Osteoblast (primary cell): ENCODE measurements around the gene GLRX2. TPM values are rescaled to one million over a fixed set of nuclear protein-coding genes. Genes with fewer than 3 reads are reported as not detected.
A peak's percentile ranks its signal among the peaks of the same experiment; 100 is the strongest.
"Not testable (repeated sequence)": the region's sequence is repeated elsewhere in the genome, so short reads cannot be mapped to it uniquely, and the experiment has no call there.

Experiments
- DNase-seq: peaks from one replicate; pipeline ENCODE4 v3.0.0; 2011; ENCODE audit warnings: low spot score, mixed read lengths; ENCODE audit not compliant: insufficient read length; ENCODE audit errors: missing footprints
- H2AFZ ChIP-seq: 2 replicates; pipeline ENCODE4 v1.6.0; 2011; ENCODE audit warnings: mild to moderate bottlenecking, low read length
- H3K27ac ChIP-seq: 2 replicates; pipeline ENCODE4 v1.5.1; 2011; ENCODE audit warnings: mild to moderate bottlenecking, low read depth, low read length, moderate library complexity
- H3K27me3 ChIP-seq: 2 replicates; pipeline ENCODE4 v1.6.0; 2012; ENCODE audit warnings: mild to moderate bottlenecking, control low read depth, inconsistent platforms, low read length, moderate library complexity; ENCODE audit not compliant: insufficient read depth
- H3K36me3 ChIP-seq: 2 replicates; pipeline ENCODE4 v1.5.1; 2011; ENCODE audit warnings: mild to moderate bottlenecking, low read length, control low read depth, moderate library complexity; ENCODE audit not compliant: insufficient read depth
- H3K4me1 ChIP-seq: 2 replicates; pipeline ENCODE4 v1.5.1; 2011; ENCODE audit warnings: mild to moderate bottlenecking, low read length, control low read depth, moderate library complexity; ENCODE audit not compliant: insufficient read depth
- H3K4me2 ChIP-seq: 2 replicates; pipeline ENCODE4 v1.6.0; 2011; ENCODE audit warnings: mild to moderate bottlenecking, low read length; ENCODE audit not compliant: insufficient read depth
- H3K4me3 ChIP-seq: fragments of 200-600 bp; sonication (generic); 3 replicates; pipeline ENCODE4 v1.5.1; 2012; ENCODE audit warnings: mild to moderate bottlenecking, low read length, inconsistent platforms; ENCODE audit not compliant: insufficient read depth
- H3K79me2 ChIP-seq: 2 replicates; pipeline ENCODE4 v1.6.0; 2012; ENCODE audit warnings: mild to moderate bottlenecking, low read length, control low read depth, inconsistent platforms; ENCODE audit not compliant: insufficient read depth
- H3K9me3 ChIP-seq: 2 replicates; pipeline ENCODE4 v1.5.1; 2011; ENCODE audit warnings: low read depth, low read length, control low read depth
- H4K20me1 ChIP-seq: 2 replicates; pipeline ENCODE4 v1.6.0; 2012; ENCODE audit warnings: mild to moderate bottlenecking, low read length, control low read depth; ENCODE audit not compliant: insufficient read depth
- small RNA-seq: library from RNA; depleted of rRNA; stranded (forward); fragments of <200 nt; gene quantifications from one replicate; pipeline ENCODE3, GENCODE V24; 2012
- total RNA-seq: library from RNA; depleted of rRNA; stranded (reverse); fragments of >200 nt; gene quantifications from 2 replicates; pipeline ENCODE4 v1.2.3, GENCODE V29; 2012
- TF ChIP-seq, protein P1 (sequence below): IDR thresholded peaks from 2 replicates; pipeline ENCODE4 v1.5.1; 2011; ENCODE audit warnings: mild to moderate bottlenecking, low read depth, low read length, moderate library complexity; ENCODE audit errors: extremely low read depth

GLRX2 gene
- total RNA-seq, 1 donor = 9.4 TPM

DNA sequence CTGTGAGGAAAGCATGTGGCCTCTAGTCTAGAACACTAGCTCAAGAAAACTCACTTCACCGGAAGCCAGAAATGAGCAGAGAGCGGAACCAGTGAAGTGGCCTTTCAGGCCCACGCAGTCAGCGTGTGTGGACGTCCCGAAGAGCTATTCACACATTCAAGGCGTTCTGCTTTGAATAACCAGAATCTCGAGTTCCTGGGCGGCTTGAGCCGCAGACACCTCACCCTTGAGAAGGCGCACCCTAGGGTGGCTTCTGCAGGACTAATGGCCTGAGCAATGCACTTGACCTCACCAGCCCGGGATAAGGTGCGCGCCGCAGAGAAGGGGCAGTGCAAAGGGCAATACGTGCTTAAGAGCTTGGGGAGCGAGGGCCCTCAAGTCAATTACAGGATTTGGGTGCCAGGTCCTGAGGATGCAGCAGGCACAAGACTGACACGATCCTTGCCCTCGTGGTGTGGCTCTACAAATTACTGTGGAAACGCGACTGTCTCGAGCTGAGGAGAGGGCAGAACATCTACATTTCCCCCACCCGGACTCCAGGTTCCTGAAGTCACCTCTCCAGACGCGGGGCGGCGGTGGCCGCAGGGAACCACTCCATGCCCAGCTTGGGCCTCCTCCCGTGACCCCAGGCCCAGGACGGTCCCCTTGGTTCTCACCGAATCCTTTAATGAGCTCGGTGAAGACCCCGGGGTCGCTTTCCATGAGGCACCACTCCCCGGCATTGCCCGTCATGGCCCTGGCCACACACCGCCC is 46.5 kb downstream of the GLRX2 start:
- peaks cover 14% of the 10 kb centered on the region for H3K4me1 ChIP-seq
- peak overlapping the region; percentile 94 for H3K4me3 ChIP-seq
- peak overlapping the region; percentile 96 for H3K27ac ChIP-seq
- H4K20me1 ChIP-seq = peaks cover 7% of the 10 kb centered on the region
- peaks cover 87% of the 10 kb centered on the region for H3K79me2 ChIP-seq
- no peaks in the 10 kb centered on the region for H3K36me3 ChIP-seq
- H3K4me2 ChIP-seq = peak overlapping the region; percentile 84
- no peaks in the 10 kb centered on the region for H3K9me3 ChIP-seq
- peak overlapping the region; percentile 94 for H2AFZ ChIP-seq
- no peaks in the 10 kb centered on the region for H3K27me3 ChIP-seq
- TF ChIP-seq, protein P1, sequence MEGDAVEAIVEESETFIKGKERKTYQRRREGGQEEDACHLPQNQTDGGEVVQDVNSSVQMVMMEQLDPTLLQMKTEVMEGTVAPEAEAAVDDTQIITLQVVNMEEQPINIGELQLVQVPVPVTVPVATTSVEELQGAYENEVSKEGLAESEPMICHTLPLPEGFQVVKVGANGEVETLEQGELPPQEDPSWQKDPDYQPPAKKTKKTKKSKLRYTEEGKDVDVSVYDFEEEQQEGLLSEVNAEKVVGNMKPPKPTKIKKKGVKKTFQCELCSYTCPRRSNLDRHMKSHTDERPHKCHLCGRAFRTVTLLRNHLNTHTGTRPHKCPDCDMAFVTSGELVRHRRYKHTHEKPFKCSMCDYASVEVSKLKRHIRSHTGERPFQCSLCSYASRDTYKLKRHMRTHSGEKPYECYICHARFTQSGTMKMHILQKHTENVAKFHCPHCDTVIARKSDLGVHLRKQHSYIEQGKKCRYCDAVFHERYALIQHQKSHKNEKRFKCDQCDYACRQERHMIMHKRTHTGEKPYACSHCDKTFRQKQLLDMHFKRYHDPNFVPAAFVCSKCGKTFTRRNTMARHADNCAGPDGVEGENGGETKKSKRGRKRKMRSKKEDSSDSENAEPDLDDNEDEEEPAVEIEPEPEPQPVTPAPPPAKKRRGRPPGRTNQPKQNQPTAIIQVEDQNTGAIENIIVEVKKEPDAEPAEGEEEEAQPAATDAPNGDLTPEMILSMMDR = no peak
- DNase-seq = peak; percentile 76

DNA sequence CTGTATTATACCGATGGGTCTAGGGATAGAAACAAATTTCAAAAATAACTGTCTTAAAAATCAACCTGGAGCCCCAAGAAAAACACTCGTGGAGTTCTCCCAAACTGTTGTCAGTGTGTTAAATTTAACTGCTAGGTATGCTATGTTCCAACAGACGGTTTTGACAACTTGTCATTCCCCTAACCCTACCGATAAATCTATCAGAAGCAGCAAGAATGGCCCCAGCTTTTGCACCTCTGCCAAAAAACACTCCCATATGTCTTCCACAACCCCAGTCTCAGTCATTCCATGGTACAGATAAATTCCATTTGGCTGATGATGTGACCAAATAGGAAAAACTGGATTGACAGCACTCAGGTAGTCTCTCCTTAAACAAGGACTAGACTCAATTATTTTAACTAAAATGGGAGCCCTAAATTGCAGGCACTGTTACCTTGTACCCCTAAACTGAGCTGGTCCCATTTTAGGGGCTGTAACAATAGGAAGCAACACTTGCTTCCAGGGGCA is 51.0 kb downstream of the GLRX2 start:
- DNase-seq = no peak
- H3K9me3 ChIP-seq = no peaks in the 10 kb centered on the region
- H4K20me1 ChIP-seq = no peaks in the 10 kb centered on the region
- H3K36me3 ChIP-seq = peaks cover 16% of the 10 kb centered on the region
- H3K27me3 ChIP-seq = no peaks in the 10 kb centered on the region
- H2AFZ ChIP-seq = no peak overlapping the region
- peaks cover 76% of the 10 kb centered on the region for H3K79me2 ChIP-seq
- no peak overlapping the region for H3K4me3 ChIP-seq
- no peak overlapping the region for H3K4me2 ChIP-seq
- peaks cover 4% of the 10 kb centered on the region for H3K4me1 ChIP-seq
- no peak overlapping the region for H3K27ac ChIP-seq
- TF ChIP-seq, protein P1 = no peak

DNA sequence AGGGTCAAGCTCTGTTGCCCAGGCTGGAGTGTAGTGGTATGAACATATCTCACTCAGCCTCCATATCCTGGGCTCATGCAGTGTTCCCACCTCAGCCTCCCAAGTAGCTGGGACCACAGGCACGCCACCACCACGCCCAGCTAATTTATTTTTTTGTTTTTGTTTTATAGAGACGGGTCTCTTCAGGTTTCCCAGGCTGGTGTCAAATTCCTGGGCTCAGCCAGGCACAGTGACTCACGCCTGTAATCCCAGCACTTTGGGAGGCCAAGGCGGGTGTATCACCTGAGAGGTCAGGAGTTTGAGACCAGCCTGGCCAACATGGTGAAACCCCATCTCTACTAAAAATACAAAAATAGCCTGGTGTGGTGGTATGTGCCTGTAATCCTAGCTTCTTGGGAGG is 56.3 kb downstream of the GLRX2 start:
- H3K4me2 ChIP-seq, H3K27me3 ChIP-seq, H3K4me3 ChIP-seq, H2AFZ ChIP-seq, H3K4me1 ChIP-seq, H4K20me1 ChIP-seq, H3K9me3 ChIP-seq, H3K27ac ChIP-seq, DNase-seq: not testable (repeated sequence)
- Histone ChIP-seq H3K79me2 (peaks cover 25% of the 10 kb centered on the region), H3K36me3 (peaks cover 25% of the 10 kb centered on the region)

Small RNA genes lying within 50 kb of the gene (small RNA-seq; reads per million reads assigned to genes)
- gene MIR1278 = 0.45 reads per million
- 0.30 reads per million for gene SCARNA18B

Other genes starting within 250 kb of the GLRX2 start
- 28.0 and 34.4 TPM in 2 replicates for gene UCHL5, start 46.1 kb downstream of the GLRX2 start, total RNA-seq
- 132 and 138 TPM in 2 replicates for gene RO60, start 45.8 kb downstream of the GLRX2 start, total RNA-seq
- gene CDC73, start 16.6 kb upstream of the GLRX2 start, total RNA-seq = 23.0 and 29.7 TPM in 2 replicates
- gene B3GALT2, start 81.2 kb upstream of the GLRX2 start, total RNA-seq = 2.1 and 2.2 TPM in 2 replicates